GM19023 (cell line): ENCODE data around the gene TMTC3.
A peak's percentile ranks its signal among the peaks of the same experiment; 100 is the strongest.
"Not testable (repeated sequence)": the region's sequence is repeated elsewhere in the genome, so short reads cannot be mapped to it uniquely, and the experiment has no call there.

ENCODE experiments used
- ATAC-seq: cut with Tn5 transposase; IDR thresholded peaks from one replicate; pipeline ENCODE4 v1.9.1; 2021; ENCODE audit warnings: mild to moderate bottlenecking, moderate library complexity; ENCODE audit not compliant: unreplicated experiment

TMTC3 gene

DNA sequence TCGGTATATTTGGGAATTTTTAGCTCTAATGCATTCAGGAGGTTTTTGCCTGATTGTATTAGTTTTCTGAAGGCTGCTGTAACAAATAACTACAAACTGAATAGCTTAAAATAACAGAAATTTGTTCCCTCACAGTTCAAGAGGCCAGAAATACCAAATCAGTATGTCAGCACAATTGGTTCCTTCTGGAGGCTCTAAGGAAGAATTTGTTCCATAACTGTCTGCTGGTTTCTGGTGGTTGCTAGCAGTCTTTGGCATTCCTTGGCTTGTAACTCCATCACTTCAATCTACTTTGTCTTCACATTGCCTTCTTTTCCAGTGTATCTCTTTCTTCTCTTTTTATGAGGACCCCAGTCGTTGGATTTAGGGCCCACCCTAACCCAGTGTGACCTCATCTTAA is 21.3 kb downstream of the TMTC3 start:
- ATAC-seq, result no peak

DNA sequence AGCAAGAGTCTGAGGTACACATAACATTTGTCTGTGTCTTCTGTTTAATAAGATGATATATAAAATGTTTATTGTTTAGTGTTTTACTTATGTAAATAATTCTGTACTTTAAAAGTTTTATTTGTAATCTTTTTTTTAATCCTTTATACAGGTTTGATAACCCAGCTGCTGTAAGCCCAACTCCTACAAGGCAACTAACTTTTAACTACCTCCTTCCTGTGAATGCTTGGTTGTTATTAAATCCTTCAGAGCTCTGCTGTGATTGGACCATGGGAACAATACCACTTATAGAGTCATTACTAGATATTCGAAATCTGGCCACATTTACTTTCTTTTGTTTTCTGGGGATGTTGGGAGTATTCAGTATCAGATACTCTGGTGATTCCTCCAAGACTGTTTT is 24.1 kb downstream of the TMTC3 start:
- ATAC-seq, result no peak

DNA sequence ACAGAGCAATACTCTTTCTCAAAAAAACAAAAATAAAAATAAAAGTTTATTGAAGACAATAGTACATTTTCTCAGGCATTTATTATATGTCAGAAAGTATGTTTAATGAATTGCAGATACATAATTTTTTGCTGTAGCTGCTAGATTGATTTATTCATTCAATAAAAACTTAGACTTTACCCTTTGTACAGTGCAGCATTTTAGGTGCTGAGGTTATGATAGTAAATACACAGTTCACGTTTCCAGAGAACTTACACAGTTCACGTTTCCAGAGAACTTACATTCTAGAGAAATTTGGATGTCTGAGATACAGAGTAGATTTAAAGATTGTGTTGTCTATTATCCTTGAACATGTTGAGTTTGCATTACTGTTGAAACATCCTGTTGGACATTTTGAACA is 25.3 kb downstream of the TMTC3 start:
- ATAC-seq, result no peak

DNA sequence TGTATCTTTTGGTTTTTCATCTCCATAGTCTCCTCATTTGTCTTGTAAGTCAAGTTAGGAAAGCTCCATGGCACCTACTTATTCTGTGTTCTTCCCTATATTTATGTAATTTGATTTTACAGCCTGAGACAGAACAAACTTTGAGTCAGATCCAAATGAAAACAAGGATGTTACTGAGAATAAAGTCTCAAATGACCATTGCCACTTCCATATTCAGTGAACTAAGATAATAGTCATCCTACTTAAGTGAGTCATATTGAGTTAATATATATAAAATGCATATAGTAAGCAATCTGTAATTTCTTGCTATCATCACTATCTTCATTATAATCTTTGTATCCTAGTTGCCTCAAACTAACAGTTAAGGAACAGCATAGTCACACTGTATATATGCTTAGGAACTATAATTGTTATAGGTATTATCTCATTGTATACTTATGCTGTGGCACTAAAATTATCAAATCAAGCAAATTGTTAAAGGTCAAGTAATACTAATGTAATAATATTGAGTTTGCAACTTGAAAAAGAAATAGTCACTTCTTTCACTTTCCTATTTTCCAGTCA is 30.8 kb downstream of the TMTC3 start:
- no peak for ATAC-seq

DNA sequence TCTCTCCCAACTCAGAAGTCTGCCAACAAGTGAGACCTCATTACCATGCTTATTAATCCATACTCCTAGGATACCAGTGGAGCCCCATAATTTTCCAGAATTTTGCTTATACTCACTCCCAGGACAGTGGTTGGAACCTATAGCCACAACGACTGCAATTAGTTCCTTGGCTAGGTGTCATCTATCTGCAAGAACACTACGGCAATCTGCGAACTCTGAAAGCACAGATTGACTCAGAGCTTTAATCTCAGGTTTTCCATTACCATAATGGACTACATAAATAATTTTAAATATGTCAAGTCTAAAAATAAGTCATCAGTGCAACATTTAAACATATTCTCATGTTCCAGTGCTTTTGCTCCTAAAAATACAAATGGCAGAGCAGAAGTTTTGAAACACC is 33.4 kb downstream of the TMTC3 start:
- no peak for ATAC-seq

DNA sequence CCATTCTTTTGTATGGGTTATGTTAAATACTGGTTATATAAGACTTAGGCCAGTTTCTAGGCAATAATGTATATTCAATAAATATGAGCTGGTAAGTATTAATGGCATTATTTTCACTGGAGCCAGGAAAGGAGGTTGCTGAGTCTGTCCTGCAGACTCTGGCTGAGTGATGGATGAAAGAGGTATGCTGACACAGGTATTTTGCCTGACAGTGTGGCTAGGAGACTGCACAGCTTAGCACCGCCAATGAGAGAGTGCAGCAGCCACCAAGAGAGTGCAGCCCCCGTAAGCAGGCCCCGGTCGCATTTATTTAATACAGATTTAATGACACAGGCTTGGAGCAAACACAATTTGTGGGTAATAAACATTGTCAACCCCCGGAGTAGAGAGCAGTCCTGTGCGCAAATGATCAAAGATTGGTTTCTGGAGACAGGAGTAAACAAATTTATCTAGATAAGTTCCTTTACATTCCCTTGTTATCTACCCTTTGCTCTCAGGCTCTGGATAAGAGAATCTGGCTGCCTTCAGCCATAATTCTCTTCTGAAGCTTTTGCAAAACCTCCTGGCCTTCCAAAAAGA is 37.4 kb downstream of the TMTC3 start:
- no peak for ATAC-seq

DNA sequence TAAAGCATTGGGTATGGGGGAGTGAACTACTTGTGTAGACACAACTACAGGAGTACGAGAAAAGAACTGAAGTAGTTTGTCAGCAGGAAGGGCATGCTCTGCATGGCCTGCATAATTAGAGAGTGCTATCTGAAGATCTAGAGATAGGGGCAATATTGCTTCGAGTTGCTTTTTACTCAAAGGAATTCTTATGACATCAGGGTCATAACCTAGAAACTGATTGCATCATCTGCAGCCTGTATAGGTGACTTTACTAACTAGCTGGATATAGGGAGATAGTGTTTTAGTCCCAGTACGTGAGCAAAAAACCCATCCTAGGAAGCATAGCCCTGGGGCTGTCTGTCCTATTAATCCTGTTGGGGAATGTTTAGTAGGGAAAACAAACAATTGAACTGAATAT is 39.8 kb downstream of the TMTC3 start:
- no peak for ATAC-seq

DNA sequence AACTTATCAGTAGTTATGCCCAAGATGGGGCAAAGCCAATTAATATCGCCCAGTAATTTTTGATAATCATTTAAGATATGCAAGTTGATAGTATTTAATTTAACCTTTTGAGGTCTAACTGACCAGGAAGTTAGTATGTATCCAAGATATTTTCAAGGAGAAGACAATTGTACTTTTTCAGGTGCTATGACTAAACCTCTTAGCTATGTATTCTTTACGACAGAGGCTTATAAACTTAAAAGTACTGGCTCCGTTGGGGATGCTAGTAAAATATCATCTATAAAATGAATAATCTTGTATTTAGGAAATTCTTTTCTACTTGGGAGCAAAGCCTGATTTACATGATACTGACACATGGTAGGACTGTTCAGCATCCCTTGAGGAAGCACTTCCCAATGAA is 40.3 kb downstream of the TMTC3 start:
- no peak for ATAC-seq

DNA sequence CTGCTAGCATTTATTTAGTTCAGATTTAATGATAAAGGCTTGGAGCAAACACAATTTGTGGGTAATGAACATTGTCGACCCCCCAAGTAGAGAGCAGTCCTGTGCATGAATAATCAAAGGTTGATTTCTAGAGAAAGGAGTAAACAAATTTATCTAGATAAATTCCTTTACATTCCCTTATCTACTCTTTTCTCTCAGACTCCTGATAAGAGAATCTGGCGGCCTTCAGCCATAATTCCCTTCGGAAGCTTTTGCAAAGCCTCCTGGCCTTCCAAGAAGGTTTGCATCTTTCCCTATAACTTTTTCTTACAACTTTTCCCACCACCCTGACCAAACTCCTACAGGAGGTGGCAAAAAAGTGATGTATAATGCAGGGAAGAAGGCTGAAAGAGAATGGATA is 42.1 kb downstream of the TMTC3 start:
- ATAC-seq, result no peak

DNA sequence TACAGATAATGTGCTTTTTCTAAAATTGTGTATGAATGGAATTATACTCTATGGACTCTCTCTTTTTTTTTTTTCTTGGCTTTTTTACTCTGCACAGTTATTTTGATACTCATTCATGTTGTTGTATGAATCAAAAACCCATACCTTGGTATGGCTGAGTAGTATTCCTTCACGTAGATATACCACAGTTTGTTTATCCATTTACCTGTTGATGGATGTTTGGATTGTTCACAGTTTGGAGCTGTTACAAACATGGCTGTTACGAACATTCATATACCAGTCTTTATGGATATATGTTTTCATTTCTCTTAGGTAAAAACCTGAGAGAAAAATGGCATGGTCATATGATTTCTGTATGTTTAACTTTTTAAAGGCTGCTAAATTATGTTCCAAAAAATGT is 43.2 kb downstream of the TMTC3 start:
- no peak for ATAC-seq

DNA sequence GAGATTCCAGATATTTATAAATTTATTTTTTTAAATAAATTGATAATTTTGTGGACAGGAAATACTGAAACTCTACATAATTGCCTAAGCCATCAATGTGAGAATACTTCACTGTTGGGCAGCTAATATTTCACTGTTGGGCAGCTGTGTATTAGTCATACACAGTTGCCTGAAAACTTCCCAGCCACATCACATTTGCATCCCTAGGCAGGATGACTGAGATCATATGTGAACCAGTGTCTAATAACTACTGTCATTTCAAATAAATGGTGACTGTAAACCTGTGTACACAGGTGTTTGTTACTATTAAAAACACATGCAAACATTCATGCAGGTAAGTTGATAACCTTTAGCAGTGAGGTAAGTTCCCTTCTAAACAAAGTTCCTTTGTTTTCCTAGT is 43.9 kb downstream of the TMTC3 start:
- peak; percentile 80 for ATAC-seq

DNA sequence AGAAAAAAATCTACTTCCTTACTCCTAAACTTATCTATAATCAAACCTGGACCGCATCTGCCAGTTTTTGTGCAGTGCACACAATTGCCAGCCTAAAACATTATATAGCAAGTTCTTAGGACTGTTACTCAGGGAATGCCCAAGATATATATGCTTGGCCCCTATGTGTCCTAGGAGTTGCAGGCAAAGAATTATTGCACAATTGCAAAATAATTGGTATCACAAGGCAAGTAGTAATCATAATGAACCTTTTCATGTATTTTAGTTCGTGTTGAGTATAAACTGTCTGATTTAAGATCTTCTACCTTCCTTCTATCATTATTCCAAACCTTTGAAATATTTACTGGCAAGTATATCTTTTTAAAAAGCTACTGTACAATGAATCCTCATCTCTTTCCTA is 45.5 kb downstream of the TMTC3 start:
- no peak for ATAC-seq

DNA sequence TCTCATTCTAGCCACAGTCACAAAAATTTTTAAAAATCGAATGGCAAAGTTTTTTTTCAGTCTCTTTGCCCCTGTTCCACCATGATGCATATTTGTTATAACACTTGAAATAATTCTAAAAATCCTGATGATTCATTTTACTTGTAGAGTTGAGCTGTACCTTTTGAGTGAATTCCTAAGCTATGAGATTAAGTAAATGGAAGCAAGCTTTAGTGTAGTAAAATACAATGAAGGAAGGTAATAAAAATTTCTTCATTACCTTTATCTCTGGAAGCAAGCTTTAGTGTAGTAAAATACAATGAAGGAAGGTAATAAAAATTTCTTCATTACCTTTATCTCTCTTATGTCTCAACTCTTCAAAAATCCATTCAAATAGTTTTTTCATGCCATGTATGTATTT is 46.1 kb downstream of the TMTC3 start:
- ATAC-seq, result no peak

DNA sequence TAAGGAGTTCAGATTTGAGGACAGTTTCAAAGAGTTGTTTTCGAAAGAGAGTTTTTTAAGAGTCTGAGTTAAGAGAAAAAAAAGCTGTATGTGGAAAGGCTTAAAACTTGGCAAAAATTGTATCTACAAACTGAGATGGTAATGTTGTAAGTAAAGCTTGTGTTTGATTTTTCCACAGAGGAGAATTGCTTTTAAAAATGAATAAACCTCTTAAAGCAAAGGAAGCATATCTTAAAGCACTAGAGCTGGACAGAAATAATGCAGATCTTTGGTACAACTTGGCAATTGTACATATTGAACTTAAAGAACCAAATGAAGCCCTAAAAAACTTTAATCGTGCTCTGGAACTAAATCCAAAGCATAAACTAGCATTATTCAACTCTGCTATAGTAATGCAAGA is 50.3 kb downstream of the TMTC3 start:
- no peak for ATAC-seq

DNA sequence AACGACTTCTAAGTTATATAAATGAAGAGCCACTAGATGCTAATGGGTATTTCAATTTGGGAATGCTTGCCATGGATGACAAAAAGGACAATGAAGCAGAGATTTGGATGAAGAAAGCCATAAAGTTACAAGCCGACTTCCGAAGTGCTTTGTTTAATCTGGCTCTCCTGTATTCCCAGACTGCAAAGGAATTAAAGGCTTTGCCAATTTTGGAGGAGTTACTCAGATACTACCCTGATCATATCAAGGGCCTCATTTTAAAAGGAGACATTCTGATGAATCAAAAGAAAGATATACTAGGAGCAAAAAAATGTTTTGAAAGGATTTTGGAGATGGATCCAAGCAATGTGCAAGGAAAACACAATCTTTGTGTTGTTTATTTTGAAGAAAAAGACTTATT is 52.8 kb downstream of the TMTC3 start:
- no peak for ATAC-seq

DNA sequence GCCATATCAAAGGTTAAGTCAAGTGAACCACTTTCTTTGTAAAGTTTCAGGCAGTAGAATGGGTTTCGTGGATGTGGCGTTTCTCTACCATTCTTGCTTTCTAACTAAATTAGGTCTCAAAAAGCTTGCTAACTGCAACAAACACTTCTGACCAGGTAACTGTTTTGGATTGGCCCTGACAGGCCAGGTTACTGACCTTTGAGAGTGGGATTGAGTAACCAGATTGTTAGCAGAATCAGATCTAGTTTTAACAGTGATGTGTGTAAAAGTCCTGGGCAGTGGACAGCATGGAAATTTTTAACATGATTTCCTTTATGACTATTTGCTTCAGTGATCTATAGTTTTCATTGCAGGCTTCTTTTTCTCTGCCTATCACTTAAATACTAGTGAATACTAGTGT is 57.9 kb downstream of the TMTC3 start:
- no peak for ATAC-seq

DNA sequence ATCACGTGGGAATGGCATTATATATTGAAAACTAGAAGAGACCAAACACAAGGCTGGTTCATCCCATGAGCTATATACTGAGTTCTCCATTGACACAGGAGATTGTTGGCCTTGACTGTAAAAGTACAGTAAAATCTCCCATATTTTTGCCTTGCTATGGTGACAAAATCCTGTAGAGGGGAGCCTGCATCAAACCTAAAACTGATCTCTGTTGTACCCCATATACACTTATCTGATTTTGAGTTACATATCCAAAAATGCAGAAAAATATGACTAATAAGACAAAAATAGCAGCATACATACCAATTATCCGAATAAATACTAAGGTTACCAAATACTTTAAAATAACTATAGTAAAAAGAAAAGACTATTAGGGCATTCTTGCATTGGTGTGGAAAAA is 60.4 kb downstream of the TMTC3 start:
- ATAC-seq, result no peak

DNA sequence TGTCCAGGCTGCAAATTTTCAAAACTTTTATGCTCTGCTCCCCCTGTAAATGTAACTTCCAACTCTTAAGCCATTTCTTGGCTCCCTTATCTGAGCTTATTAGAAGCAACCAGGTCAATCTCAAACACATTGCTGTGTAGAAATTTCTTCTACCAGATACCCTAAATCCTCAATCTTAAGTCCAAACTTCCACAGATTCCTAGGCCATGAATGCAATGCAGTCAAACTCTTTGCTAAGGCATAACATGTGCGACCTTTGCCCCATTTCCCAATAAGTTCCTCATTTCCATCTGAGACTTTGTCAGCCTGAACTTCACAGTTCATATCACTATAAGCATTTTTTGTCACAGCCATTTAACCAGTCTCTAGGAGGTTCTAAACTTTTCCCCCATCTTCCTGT is 64.5 kb downstream of the TMTC3 start:
- ATAC-seq, result no peak

DNA sequence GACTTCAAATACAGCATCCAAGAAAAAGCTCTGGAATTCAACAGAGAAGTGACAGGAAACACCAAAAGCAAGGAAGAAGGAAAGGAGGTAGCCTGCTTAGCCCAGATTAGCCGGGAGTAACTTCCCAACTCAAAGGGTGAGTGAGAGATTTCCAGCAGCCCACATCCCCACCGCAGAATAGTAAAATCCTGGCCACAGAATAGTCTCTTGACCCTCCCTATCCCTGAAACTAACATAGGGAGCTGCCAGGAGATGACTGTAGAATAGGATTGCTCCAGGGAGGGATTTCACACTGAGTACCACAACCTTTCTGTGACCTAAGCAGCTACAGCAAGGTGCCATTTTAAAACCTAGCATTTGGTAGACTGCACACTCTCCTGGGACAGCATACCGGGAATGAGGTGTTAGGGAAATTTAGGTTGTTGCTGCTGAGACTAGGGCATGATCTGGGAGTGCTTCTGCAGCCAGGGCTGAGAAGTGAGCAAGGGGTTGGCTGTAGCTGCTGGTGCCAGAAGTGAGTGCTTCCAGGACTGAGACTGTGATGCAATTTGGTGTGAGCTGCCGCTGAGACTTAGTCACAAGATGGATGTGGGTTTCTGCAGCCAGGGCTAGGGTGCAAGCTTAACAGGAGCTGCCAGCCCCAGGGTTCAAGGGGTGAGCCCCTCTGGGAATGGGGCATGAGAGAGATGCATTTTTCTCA is 66.0 kb downstream of the TMTC3 start:
- no peak for ATAC-seq

DNA sequence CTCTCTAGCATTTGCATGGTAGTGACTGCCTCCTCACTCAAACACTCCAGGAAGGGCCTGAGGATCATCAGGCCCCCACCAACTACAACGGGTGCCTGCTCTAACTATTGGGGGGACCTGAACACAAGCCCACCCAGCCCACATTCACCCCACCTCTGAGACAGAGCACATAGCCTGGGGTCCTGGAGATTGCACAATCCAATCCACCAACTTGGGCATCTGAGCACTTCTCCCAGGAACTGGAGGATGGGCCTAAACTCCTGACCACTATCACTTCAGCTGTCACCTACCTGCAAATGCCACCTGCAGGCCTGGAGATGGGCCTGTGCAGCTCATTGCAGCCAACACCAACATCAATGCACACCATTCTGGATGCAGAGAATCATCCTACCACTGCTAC is 66.6 kb downstream of the TMTC3 start:
- no peak for ATAC-seq

DNA sequence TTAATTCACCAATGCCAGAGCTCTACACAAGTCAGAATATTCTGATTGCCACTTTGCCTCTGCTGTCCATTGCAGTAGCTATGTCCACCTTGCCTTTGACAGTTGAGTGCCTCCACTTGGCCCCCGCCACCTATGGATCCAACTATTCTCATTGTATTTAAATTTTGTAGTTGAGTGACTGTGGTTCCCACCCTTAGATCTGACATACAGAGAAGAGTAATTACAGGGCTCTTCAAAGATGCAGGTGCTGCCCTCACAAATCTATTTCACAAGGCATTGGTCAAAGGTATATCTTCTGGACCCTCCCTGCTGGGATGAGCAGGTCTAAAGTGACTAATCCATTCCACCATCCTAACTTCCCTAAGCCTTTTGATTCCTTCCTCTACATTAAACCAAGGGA is 68.2 kb downstream of the TMTC3 start:
- not testable (repeated sequence) for ATAC-seq

DNA sequence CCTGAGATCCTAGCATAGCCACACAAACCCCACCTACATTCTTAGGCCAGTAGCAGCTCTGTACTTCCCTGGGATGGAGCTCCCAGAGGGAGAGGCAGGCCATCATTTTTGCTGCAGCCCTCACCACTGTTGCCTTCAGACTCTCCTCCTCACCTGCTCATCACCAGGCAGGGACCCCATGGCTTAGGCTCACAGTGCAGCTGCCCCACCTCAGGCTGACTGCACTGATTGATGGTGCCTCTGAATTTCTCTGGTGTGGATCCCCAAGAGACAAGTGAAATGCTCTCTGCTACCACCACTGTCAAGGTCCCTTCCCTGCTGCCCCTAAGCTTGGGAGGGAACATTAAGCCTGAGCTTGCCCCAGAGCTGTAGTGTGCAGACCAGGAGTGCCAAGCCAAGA is 76.2 kb downstream of the TMTC3 start:
- no peak for ATAC-seq

DNA sequence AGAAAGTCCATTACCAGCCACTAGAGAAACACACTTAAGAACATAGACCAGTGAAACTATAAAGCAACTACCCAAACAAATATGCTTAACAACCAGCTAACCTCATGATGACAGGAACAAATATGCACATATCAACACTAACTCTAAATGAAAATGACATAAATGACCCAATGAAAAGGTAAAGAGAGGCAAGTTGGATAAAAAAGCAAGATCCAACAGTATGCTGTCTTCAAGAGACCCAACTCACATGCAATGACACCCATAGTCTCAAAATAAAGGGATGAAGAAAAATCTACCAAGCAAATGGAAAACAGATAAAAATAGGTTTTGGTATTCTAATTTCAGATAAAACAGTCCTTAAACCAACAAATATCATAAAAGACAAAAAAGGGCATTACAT is 77.8 kb downstream of the TMTC3 start:
- no peak for ATAC-seq
